Uterus (tissue), 2 donors: ENCODE data around the gene SVIL.
"Not testable (repeated sequence)": the region's sequence is repeated elsewhere in the genome, so short reads cannot be mapped to it uniquely, and the experiment has no call there.

Experiments
- CTCF ChIP-seq, 4 experiments: fragments of 200-600 bp in 2 of 4; fragments of 450-650 bp in 2 of 4; sonication (generic) in 2 of 4; IDR thresholded peaks; one replicate each; pipeline ENCODE4 v1.5.1; 2016 to 2019; ENCODE audit warnings: antibody characterized with exemption in 4 of 4, mild to moderate bottlenecking in 2 of 4, moderate library complexity in 1 of 4
- POLR2A ChIP-seq, 2 donors: fragments of 450-650 bp; IDR thresholded peaks; one replicate each; pipeline ENCODE4 v1.6.1; 2016; ENCODE audit warnings: antibody characterized with exemption in 2 of 2, mild to moderate bottlenecking in 1 of 2, moderate library complexity in 1 of 2

DNA sequence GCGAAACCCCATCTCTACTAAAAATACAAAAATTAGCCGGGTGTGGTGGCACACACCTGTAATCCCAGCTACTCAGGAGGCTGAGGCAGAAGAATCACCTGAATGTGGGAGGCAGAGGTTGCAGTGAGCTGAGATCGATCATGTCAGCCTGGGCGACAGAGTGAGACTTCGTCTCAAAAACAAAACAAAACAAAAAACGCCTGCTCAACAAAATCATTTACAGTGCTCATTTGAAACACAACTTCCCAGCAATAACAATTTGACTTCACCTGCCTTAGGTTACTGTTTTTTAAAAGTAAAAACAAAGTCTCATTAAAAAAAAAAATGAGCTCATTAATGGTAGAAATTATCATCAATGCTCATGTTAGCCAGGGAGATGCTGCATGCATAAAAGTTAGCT, 10.4 kb downstream of the SVIL start:
- TF ChIP-seq POLR2A, CTCF (IDR thresholded peaks at IDR 0.05): not testable (repeated sequence)
